GM19395 (cell line): ENCODE results near the gene GMPS.
"Not testable (repeated sequence)": the region's sequence is repeated elsewhere in the genome, so short reads cannot be mapped to it uniquely, and the experiment has no call there.

Experiments used
- ATAC-seq: cut with Tn5 transposase; IDR thresholded peaks from one replicate; pipeline ENCODE4 v1.9.1; 2021; ENCODE audit warnings: mild to moderate bottlenecking, moderate library complexity; ENCODE audit not compliant: unreplicated experiment

Gene GMPS

DNA sequence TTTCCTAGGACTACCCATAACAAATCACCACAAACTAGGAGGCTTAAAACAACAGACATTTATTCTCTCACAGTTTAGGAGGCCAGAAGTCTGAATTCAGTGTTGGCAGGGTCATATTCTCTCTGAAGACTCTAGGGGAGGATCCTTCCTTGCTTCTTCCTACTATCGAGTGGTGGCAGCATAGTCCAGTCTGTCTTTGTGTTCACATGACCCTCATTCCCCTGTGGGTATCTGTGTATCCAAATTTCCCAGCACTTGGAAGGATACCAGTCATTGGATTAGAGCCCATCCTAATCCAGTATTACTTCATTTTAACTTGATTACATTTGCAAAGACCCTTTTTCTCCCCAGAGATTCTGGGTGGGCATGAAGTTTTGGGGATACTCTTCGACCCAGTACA lies 63.8 kb downstream of the GMPS start:
- ATAC-seq = no peak

GRCh38 chr3:155938409-155938808 lies 68.0 kb downstream of the GMPS start:
- no peak for ATAC-seq

GRCh38 chr3:155941354-155941753 lies 70.9 kb downstream of the GMPS start:
- ATAC-seq = no peak

DNA sequence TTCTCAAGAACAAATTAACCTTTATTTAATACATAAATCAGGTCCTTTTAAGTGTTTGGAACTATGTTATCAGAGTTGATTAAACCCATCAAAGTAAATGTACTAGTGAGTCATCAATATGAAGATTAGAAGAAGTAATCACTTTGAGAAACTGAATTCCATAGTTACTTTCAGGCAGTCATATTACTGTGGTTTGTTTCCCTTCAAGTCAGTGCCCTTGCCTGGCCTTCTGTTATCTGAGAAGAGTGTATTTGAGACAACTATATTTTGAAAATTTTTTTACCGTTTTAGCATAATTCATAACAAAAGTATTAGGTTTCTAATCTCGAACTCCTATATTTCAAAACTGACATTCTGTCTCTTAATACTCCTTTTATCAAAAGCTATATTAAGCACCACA lies 73.6 kb downstream of the GMPS start:
- no peak for ATAC-seq

- no peak for ATAC-seq
Observed at GRCh38 chr3:155946178-155946577, 75.7 kb downstream of the GMPS start.

DNA sequence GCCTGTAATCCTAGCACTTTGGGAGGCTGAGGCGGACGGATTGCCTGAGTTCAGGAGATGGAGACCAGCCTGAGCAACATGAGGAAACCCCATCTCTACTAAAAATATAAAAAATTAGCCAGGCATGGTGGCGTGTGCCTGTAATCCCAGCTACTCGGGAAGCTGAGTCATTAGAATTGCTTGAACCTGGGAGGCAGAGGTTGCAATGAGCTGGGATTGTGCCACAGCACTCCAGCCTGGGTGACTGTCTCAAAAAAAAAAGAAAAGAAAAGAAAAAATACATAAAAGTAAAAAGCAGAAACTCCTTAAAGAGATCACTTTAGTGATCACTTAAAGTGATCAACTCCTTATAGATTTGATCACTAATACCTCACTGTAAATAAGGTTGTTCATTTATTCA lies 78.0 kb downstream of the GMPS start:
- no peak for ATAC-seq

- no peak for ATAC-seq
Observed at GRCh38 chr3:155949453-155950217, 79.2 kb downstream of the GMPS start.

- ATAC-seq = no peak
Observed at GRCh38 chr3:155956508-155957411, 86.3 kb downstream of the GMPS start.

DNA sequence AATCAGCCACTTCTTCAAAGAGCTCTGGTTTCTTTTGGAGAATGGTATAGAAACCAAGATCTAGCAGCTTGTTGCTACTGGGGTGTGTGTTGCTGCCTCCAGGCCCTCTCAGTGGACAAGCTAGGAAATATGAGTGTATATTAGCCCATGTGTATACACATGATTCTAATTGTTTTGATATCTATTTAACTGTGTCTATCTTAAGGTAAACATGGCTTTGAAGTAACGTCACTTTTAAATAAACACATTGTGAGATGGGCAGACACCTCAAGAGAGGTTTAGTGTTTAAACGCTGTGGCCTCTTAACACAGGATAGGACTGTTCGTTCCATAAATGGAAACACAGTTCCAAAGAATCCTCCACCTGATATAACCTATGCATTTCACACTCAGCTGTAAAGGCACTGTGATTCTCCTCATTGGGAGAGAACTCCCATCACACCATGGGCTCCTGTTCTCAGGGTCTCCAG lies 87.0 kb downstream of the GMPS start:
- no peak for ATAC-seq

- no peak for ATAC-seq
Observed at GRCh38 chr3:155958676-155959075, 88.2 kb downstream of the GMPS start.

- no peak for ATAC-seq
Observed at GRCh38 chr3:155960060-155960459, 89.6 kb downstream of the GMPS start.

GRCh38 chr3:155961044-155961443 lies 90.6 kb downstream of the GMPS start:
- ATAC-seq = not testable (repeated sequence)

GRCh38 chr3:155963570-155963969 lies 93.1 kb downstream of the GMPS start:
- no peak for ATAC-seq

GRCh38 chr3:155970398-155970797 lies 99.9 kb downstream of the GMPS start:
- no peak for ATAC-seq

- no peak for ATAC-seq
Observed at GRCh38 chr3:155972885-155973584, 102.6 kb downstream of the GMPS start.

DNA sequence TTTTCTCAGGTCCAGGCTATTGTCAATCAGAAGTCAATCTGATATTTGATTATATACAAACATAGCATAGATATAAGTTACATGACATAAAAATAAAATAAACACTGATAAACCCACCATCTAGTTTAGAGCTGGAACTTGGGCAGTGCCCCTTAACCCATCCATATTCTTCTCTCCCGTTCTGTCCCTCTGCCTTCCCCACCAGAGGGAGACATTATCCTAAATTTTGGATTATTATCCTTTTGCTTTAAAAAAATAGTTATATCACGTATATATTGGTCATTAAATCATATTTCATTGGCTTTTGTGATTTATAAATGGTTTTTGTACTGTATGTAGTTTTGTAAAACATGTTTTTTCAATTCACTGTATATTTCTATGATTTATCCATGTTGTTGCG lies 107.9 kb downstream of the GMPS start:
- ATAC-seq = no peak

GRCh38 chr3:155979746-155980145 lies 109.3 kb downstream of the GMPS start:
- no peak for ATAC-seq

- no peak for ATAC-seq
Observed at GRCh38 chr3:155981669-155982068, 111.2 kb downstream of the GMPS start.

GRCh38 chr3:155983834-155984474 lies 113.5 kb downstream of the GMPS start:
- no peak for ATAC-seq

DNA sequence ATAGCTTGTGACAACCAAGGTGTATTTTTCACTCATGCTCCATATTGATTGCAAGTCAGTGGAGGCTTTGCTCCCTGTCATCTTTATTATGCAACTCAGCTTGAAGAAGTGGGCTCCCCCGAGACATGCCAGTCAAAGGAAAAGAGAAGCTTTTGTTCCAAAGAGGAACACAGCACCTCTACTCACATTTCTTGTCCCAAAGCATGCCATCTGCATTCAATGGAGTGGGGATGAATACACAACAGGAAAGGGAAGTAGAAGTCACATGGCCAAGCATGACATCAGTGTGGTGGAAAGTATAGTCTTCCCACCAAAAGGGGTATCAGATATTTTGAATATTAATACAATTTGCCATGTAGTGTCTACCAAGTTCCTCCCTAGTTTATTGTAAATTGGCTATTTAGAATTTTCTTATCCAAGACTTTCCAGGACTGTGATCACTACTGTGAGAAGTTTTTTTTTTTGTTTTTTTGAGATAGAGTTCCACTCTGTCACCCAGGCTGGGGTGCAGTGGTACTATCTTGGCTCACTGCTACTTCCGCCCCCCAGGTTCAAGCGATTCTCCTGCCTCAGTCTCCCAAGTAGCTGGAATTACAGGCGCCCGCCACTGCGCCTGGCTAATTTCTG lies 114.5 kb downstream of the GMPS start:
- no peak for ATAC-seq
